Measurements from ENCODE around the gene PCDH12. TPM values are rescaled to one million over a fixed set of nuclear protein-coding genes. Genes with fewer than 3 reads are reported as not detected.

The PCDH12 gene
- total RNA-seq, 3 donors from 2014 or later: 1.8 to 5.6 (median 3.5) TPM

DNA sequence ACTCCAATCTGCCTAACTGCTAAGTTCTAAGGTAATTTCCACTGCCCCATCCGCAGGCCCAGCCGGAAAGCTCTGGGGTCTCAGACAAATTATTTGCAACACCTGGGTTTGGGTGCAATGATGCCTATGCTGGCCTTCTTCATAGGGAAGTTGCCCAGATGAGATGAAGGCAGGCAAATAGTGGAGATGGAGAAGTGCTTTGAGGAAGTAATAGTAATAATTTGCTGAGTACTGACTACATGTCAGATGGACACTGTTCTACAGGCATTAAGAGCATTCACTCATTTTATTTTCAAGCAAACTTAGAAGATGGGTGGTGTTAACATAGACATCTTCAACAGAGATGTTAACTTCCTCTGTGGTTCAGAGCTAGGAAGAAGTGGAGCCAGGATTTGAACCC, 3.8 kb downstream of the PCDH12 start:
- H3K4me3 ChIP-seq: no peak overlapping the region
- no peaks in the 10 kb centered on the region for H3K9me3 ChIP-seq
- no peaks in the 10 kb centered on the region for H3K36me3 ChIP-seq
- no peaks in the 10 kb centered on the region for H3K27me3 ChIP-seq
- intact Hi-C loops (cut with DNase I; ENCODE audit: low total_unique reads): loop anchor here (5.0 kb wide), 1 partner anchor 917 kb away; no protein-coding TSS in a partner anchor
- no peak for DNase-seq (ENCODE audit: low spot score in 2 of 2)
- TF ChIP-seq POLR2A (IDR thresholded peaks at IDR 0.05): no peak
- TF ChIP-seq CTCF (IDR thresholded peaks at IDR 0.05): no peak
- no peak for TF ChIP-seq POLR2AphosphoS5 (IDR thresholded peaks at IDR 0.05)
- H3K27ac ChIP-seq: no peak overlapping the region
- H3K4me1 ChIP-seq: no peaks in the 10 kb centered on the region

DNA sequence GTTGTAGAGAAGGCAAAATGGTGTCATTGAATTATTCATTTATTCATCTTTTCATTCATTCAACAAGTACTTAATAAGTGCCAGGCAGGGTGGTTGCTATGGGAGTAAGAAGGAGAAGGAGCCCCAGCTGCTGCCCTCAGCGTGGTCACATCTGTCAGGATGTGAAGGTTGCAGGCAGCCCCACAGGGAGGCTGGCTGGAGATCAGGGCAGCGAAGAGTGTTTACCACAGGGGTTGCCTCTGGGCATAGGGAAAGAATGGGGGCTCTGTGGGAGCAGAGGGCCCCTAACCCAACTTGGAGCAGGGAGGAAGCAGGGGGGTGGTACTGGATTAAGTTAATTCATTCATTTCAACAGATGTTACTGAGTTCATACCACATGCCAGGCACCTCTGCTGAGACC, 6.0 kb downstream of the PCDH12 start:
- no peaks in the 10 kb centered on the region for H3K27me3 ChIP-seq
- H3K36me3 ChIP-seq: no peaks in the 10 kb centered on the region
- TF ChIP-seq CTCF (IDR thresholded peaks at IDR 0.05) (no peak), POLR2A (IDR thresholded peaks at IDR 0.05) (no peak), POLR2AphosphoS5 (IDR thresholded peaks at IDR 0.05) (no peak)
- no peaks in the 10 kb centered on the region for H3K4me1 ChIP-seq
- H3K9me3 ChIP-seq: no peaks in the 10 kb centered on the region
- no peak overlapping the region for H3K4me3 ChIP-seq
- no peak for DNase-seq (ENCODE audit: low spot score in 2 of 2)
- intact Hi-C loops (cut with DNase I; ENCODE audit: low total_unique reads): loop anchor here (5.0 kb wide), 1 partner anchor 915 kb away; no protein-coding TSS in a partner anchor
- H3K27ac ChIP-seq: no peak overlapping the region

DNA sequence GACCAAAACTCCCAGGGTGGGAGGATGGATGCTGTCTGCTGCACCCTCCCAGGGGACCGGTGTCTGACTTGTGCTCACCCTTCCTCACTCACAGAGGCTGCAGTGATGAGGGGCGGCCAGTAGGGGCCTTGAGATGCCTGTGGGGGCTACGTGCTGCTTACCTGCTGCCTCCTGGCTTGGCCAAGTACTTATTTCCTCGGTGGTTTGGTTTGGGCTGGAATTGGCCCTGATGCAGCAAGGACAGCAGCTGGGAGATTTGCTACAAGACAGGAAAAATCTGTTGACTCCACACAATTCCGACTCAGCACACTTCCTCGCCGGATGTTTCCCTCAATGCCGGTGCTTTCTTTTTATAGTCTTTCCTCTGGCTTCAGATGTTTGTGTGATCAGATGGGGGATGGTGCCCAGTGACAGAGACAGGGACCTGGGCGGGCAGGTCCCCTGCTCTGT, 6.6 kb downstream of the PCDH12 start:
- no peaks in the 10 kb centered on the region for H3K27me3 ChIP-seq
- H3K27ac ChIP-seq: no peak overlapping the region
- TF ChIP-seq POLR2AphosphoS5 (IDR thresholded peaks at IDR 0.05): no peak
- TF ChIP-seq CTCF (IDR thresholded peaks at IDR 0.05): no peak
- TF ChIP-seq POLR2A (IDR thresholded peaks at IDR 0.05): no peak
- H3K4me3 ChIP-seq: no peak overlapping the region
- no peaks in the 10 kb centered on the region for H3K36me3 ChIP-seq
- no peaks in the 10 kb centered on the region for H3K9me3 ChIP-seq
- intact Hi-C loops (cut with DNase I; ENCODE audit: low total_unique reads): loop anchor here (5.0 kb wide), 1 partner anchor 914 kb away; no protein-coding TSS in a partner anchor
- no peaks in the 10 kb centered on the region for H3K4me1 ChIP-seq
- DNase-seq (ENCODE audit: low spot score in 2 of 2): no peak

DNA sequence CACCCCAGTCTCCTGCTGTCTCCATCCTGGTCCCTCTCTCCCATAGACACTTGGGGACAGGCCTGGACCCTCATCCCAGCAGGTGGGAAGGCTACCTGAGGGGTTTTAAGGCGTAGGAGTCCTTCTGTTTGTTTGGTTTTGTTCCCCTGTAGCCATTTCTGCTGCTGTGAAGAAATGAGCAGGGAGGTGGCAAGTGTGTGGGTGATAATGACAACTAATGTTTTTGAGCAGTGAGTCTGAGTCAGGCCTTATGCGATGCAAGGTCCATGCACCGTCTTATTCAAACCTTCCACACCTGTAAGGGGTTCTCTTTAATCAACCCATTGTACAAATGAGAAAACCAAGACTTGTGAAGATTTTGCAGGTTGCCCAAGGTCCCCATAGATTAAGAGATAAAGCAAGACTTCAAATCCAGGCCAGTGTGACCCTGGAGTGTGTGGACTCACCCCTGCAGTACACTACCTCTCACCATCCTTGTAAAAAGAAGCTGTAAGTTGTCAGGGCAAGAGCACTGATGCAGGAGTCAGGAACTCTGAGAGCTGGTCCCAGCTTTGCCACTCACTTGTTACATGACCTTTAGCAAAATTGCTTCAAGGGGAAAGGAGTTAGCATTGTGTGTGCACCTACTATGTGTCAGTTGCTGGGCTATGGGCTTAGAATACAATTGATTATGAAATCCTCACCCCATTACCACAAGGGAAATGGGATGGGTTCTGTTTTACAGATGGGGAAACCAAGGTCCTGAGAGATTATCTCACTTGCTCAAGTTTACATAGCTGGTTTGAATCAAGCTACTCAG, 7.6 kb downstream of the PCDH12 start:
- no peaks in the 10 kb centered on the region for H3K9me3 ChIP-seq
- H3K4me3 ChIP-seq: no peak overlapping the region
- no peaks in the 10 kb centered on the region for H3K4me1 ChIP-seq
- intact Hi-C loops (cut with DNase I; ENCODE audit: low total_unique reads): loop anchor here (5.0 kb wide), 1 partner anchor 913 kb away; no protein-coding TSS in a partner anchor
- TF ChIP-seq CTCF (IDR thresholded peaks at IDR 0.05) (no peak), POLR2AphosphoS5 (IDR thresholded peaks at IDR 0.05) (no peak), POLR2A (IDR thresholded peaks at IDR 0.05) (no peak)
- no peaks in the 10 kb centered on the region for H3K36me3 ChIP-seq
- no peak for DNase-seq (ENCODE audit: low spot score in 2 of 2)
- no peaks in the 10 kb centered on the region for H3K27me3 ChIP-seq
- H3K27ac ChIP-seq: no peak overlapping the region

DNA sequence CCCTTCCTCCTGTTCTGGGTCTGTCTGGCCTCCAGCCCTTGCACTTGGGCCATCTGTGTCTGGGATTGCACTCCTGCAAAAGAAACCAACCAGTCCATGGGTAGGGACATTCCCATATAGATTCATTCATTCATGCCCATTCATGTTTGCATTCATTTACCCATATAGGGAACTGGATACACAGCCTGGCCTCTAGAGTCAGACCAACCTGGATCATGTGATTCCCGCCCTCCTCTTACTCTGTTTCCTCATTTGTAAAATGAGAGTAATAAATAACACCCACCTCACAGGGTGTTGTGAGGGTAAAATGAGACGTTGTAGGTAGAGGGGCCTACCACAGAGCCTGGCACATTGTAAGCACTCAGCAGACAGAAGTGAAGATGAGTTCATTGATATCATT, 8.5 kb downstream of the PCDH12 start:
- no peaks in the 10 kb centered on the region for H3K9me3 ChIP-seq
- no peaks in the 10 kb centered on the region for H3K4me1 ChIP-seq
- no peak overlapping the region for H3K4me3 ChIP-seq
- H3K27ac ChIP-seq: no peak overlapping the region
- H3K36me3 ChIP-seq: no peaks in the 10 kb centered on the region
- intact Hi-C loops (cut with DNase I; ENCODE audit: low total_unique reads): no loop called here
- H3K27me3 ChIP-seq: no peaks in the 10 kb centered on the region
- DNase-seq (ENCODE audit: low spot score in 2 of 2): no peak
- no peak for TF ChIP-seq POLR2AphosphoS5 (IDR thresholded peaks at IDR 0.05)
- no peak for TF ChIP-seq CTCF (IDR thresholded peaks at IDR 0.05)
- no peak for TF ChIP-seq POLR2A (IDR thresholded peaks at IDR 0.05)
